GM19025 (cell line): ENCODE results near the gene SP3.

ENCODE experiments used
- ATAC-seq: cut with Tn5 transposase; IDR thresholded peaks from one replicate; pipeline ENCODE4 v1.9.1; 2021; ENCODE audit warnings: mild to moderate bottlenecking, low read depth, moderate library complexity; ENCODE audit not compliant: unreplicated experiment

SP3 gene

GRCh38 chr2:173862612-173863217, 102.5 kb downstream of the SP3 start:
- no peak for ATAC-seq

GRCh38 chr2:173860566-173860965, 104.6 kb downstream of the SP3 start:
- no peak for ATAC-seq

GRCh38 chr2:173860082-173860481, 105.1 kb downstream of the SP3 start:
- ATAC-seq = no peak

GRCh38 chr2:173858291-173858731, 106.9 kb downstream of the SP3 start:
- ATAC-seq = no peak
